DOHH2 (cell line): ENCODE measurements around the gene USH1G.

Experiments
- H3F3A ChIP-seq: fragments of 200-600 bp; sonication (generic), shearing (Covaris generic); 2 replicates; pipeline ENCODE4 v1.6.0; 2016; ENCODE audit warnings: antibody characterized with exemption, mild to moderate bottlenecking; ENCODE audit not compliant: control insufficient read depth, insufficient read depth
- H3K27ac ChIP-seq: fragments of 200-600 bp; sonication (generic); 2 replicates; pipeline ENCODE4 v1.5.1; 2014; ENCODE audit warnings: low read depth, mild to moderate bottlenecking, low read length, moderate library complexity
- H3K27me3 ChIP-seq: fragments of 200-600 bp; sonication (generic); 2 replicates; pipeline ENCODE4 v1.6.1; 2014; ENCODE audit warnings: mild to moderate bottlenecking, low read length, mixed read lengths; ENCODE audit not compliant: control insufficient read depth
- H3K36me3 ChIP-seq: fragments of 200-600 bp; sonication (generic); 2 replicates; pipeline ENCODE4 v1.6.1; 2014; ENCODE audit warnings: mild to moderate bottlenecking, low read length, moderate library complexity, mixed read lengths; ENCODE audit not compliant: control insufficient read depth
- H3K4me1 ChIP-seq: fragments of 200-600 bp; sonication (generic); 2 replicates; pipeline ENCODE4 v1.6.1; 2014; ENCODE audit warnings: mild to moderate bottlenecking, low read length, mixed read lengths; ENCODE audit not compliant: control insufficient read depth
- H3K4me2 ChIP-seq: fragments of 200-600 bp; sonication (generic); 2 replicates; pipeline ENCODE4 v1.6.0; 2014; ENCODE audit warnings: mild to moderate bottlenecking, low read length, moderate library complexity
- H3K4me3 ChIP-seq: fragments of 200-600 bp; sonication (generic); 2 replicates; pipeline ENCODE4 v1.5.1; 2014; ENCODE audit warnings: mild to moderate bottlenecking, low read length, mixed read lengths
- H3K79me2 ChIP-seq: fragments of 200-600 bp; sonication (generic); 2 replicates; pipeline ENCODE4 v1.6.1; 2014; ENCODE audit warnings: mild to moderate bottlenecking, low read length, mixed read lengths; ENCODE audit not compliant: control insufficient read depth
- H3K9me2 ChIP-seq: fragments of 200-600 bp; sonication (generic); replicated peaks from 2 replicates; pipeline ENCODE4 v1.6.1; 2014; ENCODE audit warnings: mild to moderate bottlenecking, low read length, mixed read lengths; ENCODE audit not compliant: control insufficient read depth
- H3K9me3 ChIP-seq: fragments of 200-600 bp; sonication (generic); 2 replicates; pipeline ENCODE4 v1.6.1; 2014; ENCODE audit warnings: antibody characterized with exemption, low read length, mixed read lengths; ENCODE audit not compliant: control insufficient read depth, insufficient read depth
- H4K20me1 ChIP-seq: fragments of 200-600 bp; sonication (generic); 2 replicates; pipeline ENCODE4 v1.6.0; 2014; ENCODE audit warnings: low read depth, mild to moderate bottlenecking, antibody characterized with exemption, low read length, moderate library complexity; ENCODE audit not compliant: control insufficient read depth, insufficient read depth
- EZH2phosphoT487 ChIP-seq: fragments of 200-600 bp; sonication (generic); IDR thresholded peaks from 2 replicates; pipeline ENCODE4 v1.6.1; 2017; ENCODE audit warnings: borderline replicate concordance, mild to moderate bottlenecking, antibody characterized with exemption, low read length, moderate library complexity, mixed read lengths
- TF ChIP-seq, protein P1 (sequence below): fragments of 200-600 bp; sonication (generic); IDR thresholded peaks from one replicate; pipeline ENCODE4 v1.5.1; 2014; ENCODE audit warnings: antibody characterized with exemption, mild to moderate bottlenecking, low read depth, low read length; ENCODE audit not compliant: poor library complexity, severe bottlenecking

Gene USH1G

DNA sequence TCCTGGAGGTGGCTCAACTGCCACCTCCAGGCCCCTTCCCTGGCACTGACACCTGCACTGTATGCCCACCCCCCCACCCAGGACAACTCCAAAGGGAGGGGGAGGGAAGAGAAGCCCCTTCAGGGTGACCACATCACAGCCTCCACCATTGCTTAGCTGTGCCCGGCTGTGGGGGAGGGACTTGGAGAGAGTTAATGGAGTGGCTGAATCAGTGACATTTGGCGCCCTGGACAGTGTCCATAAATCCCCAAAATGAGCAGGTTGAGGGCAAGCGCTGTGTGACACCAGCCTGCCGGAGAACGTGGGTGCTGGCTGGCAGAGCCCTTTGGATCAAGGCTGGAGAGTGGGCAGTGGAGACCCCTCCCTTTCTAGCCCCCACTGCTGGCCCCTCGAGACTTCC is 883 bp downstream of the USH1G start:
- Histone ChIP-seq H4K20me1 (no peaks in the 10 kb centered on the region), H3K27me3 (peaks cover 21% of the 10 kb centered on the region), H3K79me2 (no peaks in the 10 kb centered on the region)

GRCh38 chr17:74921769-74922168 is 1.3 kb downstream of the USH1G start:
- H3K4me3 ChIP-seq, result no peak overlapping the region
- no peak overlapping the region for H3K4me2 ChIP-seq
- H3K27ac ChIP-seq, result no peak overlapping the region
- TF ChIP-seq EZH2phosphoT487, result no peak
- TF ChIP-seq, protein P1, sequence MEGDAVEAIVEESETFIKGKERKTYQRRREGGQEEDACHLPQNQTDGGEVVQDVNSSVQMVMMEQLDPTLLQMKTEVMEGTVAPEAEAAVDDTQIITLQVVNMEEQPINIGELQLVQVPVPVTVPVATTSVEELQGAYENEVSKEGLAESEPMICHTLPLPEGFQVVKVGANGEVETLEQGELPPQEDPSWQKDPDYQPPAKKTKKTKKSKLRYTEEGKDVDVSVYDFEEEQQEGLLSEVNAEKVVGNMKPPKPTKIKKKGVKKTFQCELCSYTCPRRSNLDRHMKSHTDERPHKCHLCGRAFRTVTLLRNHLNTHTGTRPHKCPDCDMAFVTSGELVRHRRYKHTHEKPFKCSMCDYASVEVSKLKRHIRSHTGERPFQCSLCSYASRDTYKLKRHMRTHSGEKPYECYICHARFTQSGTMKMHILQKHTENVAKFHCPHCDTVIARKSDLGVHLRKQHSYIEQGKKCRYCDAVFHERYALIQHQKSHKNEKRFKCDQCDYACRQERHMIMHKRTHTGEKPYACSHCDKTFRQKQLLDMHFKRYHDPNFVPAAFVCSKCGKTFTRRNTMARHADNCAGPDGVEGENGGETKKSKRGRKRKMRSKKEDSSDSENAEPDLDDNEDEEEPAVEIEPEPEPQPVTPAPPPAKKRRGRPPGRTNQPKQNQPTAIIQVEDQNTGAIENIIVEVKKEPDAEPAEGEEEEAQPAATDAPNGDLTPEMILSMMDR, result no peak
- H3K9me3 ChIP-seq, result no peaks in the 10 kb centered on the region
- H3K4me1 ChIP-seq, result no peaks in the 10 kb centered on the region
- peaks cover 21% of the 10 kb centered on the region for H3K27me3 ChIP-seq
- H3F3A ChIP-seq, result no peaks in the 10 kb centered on the region
- no peaks in the 10 kb centered on the region for H4K20me1 ChIP-seq
- H3K79me2 ChIP-seq, result no peaks in the 10 kb centered on the region
- H3K36me3 ChIP-seq, result no peaks in the 10 kb centered on the region
- H3K9me2 ChIP-seq, result no peaks in the 10 kb centered on the region

More for the DNA sequence above, 883 bp downstream of the USH1G start:
- Histone ChIP-seq H3K27ac (no peak overlapping the region), H3K9me3 (no peaks in the 10 kb centered on the region), H3K36me3 (no peaks in the 10 kb centered on the region), H3K4me2 (no peak overlapping the region), H3K9me2 (no peaks in the 10 kb centered on the region), H3F3A (no peaks in the 10 kb centered on the region), H3K4me3 (no peak overlapping the region), H3K4me1 (no peaks in the 10 kb centered on the region)
- no peak for TF ChIP-seq EZH2phosphoT487
- TF ChIP-seq, protein P1, result no peak

- Histone ChIP-seq H3K4me2 (no peak overlapping the region), H3K4me1 (no peaks in the 10 kb centered on the region), H3K27me3 (peaks cover 21% of the 10 kb centered on the region)
These were observed 1.9 kb downstream of the USH1G start for GRCh38 chr17:74921026-74921681.

More at GRCh38 chr17:74921026-74921681, 1.9 kb downstream of the USH1G start:
- Histone ChIP-seq H3K9me3 (no peaks in the 10 kb centered on the region), H4K20me1 (no peaks in the 10 kb centered on the region), H3F3A (no peaks in the 10 kb centered on the region), H3K79me2 (no peaks in the 10 kb centered on the region), H3K36me3 (no peaks in the 10 kb centered on the region), H3K9me2 (no peaks in the 10 kb centered on the region), H3K4me3 (no peak overlapping the region), H3K27ac (no peak overlapping the region)
- TF ChIP-seq, protein P1, result no peak
- TF ChIP-seq EZH2phosphoT487, result no peak
